ENCODE data around the gene GRK4.

- no peak for TF ChIP-seq CTCF (IDR thresholded peaks at IDR 0.05)
- TF ChIP-seq POLR2AphosphoS5 (IDR thresholded peaks at IDR 0.05; ENCODE audit: low read depth, low read length), result no peak
- no peak for TF ChIP-seq USF2 (IDR thresholded peaks at IDR 0.05; ENCODE audit: borderline replicate concordance, low read depth, low read length)
- no peak for TF ChIP-seq FOXJ3 (CRISPR knock-in tag; IDR thresholded peaks at IDR 0.05)
- no peak for TF ChIP-seq TEAD4 (IDR thresholded peaks at IDR 0.05; ENCODE audit: borderline replicate concordance, insufficient read depth)
- TF ChIP-seq MXI1 (IDR thresholded peaks at IDR 0.05; ENCODE audit: low read depth, low read length), result no peak
- no peak for TF ChIP-seq RXRA (IDR thresholded peaks at IDR 0.05; ENCODE audit: borderline replicate concordance, low read depth)
- TF ChIP-seq RCOR1 (IDR thresholded peaks at IDR 0.05; ENCODE audit: low read length), result no peak
Observed at GRCh38 chr4:3077796-3078195, 114.4 kb downstream of the GRK4 start.
